GM18870 (cell line): ENCODE measurements around the gene CCHCR1.

Experiments used
- ATAC-seq: cut with Tn5 transposase; IDR thresholded peaks from one replicate; pipeline ENCODE4 v1.9.1; 2021; ENCODE audit warnings: moderate library complexity; ENCODE audit not compliant: unreplicated experiment

Gene CCHCR1

GRCh38 chr6:31162463-31163165, 5.0 kb upstream of the CCHCR1 start:
- ATAC-seq: no peak

GRCh38 chr6:31161216-31162126, 3.9 kb upstream of the CCHCR1 start:
- no peak for ATAC-seq

- no peak for ATAC-seq
Measured at GRCh38 chr6:31158863-31159855, 1.6 kb upstream of the CCHCR1 start.

- peak; percentile 94 for ATAC-seq
Measured at GRCh38 chr6:31158140-31158862, 699 bp upstream of the CCHCR1 start, which contains the start of gene TCF19. Gene TCF19, plus strand, starts transcription at chr6:31158589. Its CDS starts 881 bp downstream, at chr6:31159470.

GRCh38 chr6:31156641-31157040, 961 bp downstream of the CCHCR1 start:
- ATAC-seq: no peak

GRCh38 chr6:31154436-31154835, 3.2 kb downstream of the CCHCR1 start:
- ATAC-seq: no peak

GRCh38 chr6:31152781-31153180, 4.8 kb downstream of the CCHCR1 start:
- ATAC-seq: no peak

GRCh38 chr6:31149827-31150447, 7.7 kb downstream of the CCHCR1 start:
- no peak for ATAC-seq

- ATAC-seq: no peak
Measured at GRCh38 chr6:31145386-31145785, 12.2 kb downstream of the CCHCR1 start.

GRCh38 chr6:31144970-31145340, 12.6 kb downstream of the CCHCR1 start:
- ATAC-seq: no peak

- no peak for ATAC-seq
Measured at GRCh38 chr6:31144296-31144969, 13.2 kb downstream of the CCHCR1 start.

GRCh38 chr6:31143148-31143547, 14.5 kb downstream of the CCHCR1 start:
- no peak for ATAC-seq

GRCh38 chr6:31142361-31142761, 15.2 kb downstream of the CCHCR1 start:
- ATAC-seq: no peak

- ATAC-seq: no peak
Measured at GRCh38 chr6:31140643-31141042, 17.0 kb downstream of the CCHCR1 start.

- no peak for ATAC-seq
Measured at GRCh38 chr6:31139599-31139998, 18.0 kb downstream of the CCHCR1 start.

GRCh38 chr6:31138982-31139381, 18.6 kb downstream of the CCHCR1 start, which contains the start of gene PSORS1C2:
Gene PSORS1C2, minus strand, starts transcription at chr6:31139066. Its CDS starts 40 bp downstream, at chr6:31139026.
- no peak for ATAC-seq

GRCh38 chr6:31135710-31136109, 21.9 kb downstream of the CCHCR1 start:
- no peak for ATAC-seq

- ATAC-seq: no peak
Measured at GRCh38 chr6:31132806-31133205, 24.8 kb downstream of the CCHCR1 start.

- no peak for ATAC-seq
Measured at GRCh38 chr6:31131595-31131994, 26.0 kb downstream of the CCHCR1 start.
